Measurements from ENCODE around the gene CMIP. TPM values are rescaled to one million over a fixed set of nuclear protein-coding genes. Genes with fewer than 3 reads are reported as not detected.

The CMIP gene
- total RNA-seq, 2 donors from 2014 or later: 30.1 to 95.1 TPM

- peaks cover 2% of the 10 kb centered on the region for H3K4me1 ChIP-seq (replicated peaks)
- H3K27ac ChIP-seq: peak overlapping the region in 1 of 2 donors; percentile 85
- H3K27me3 ChIP-seq (replicated peaks; ENCODE audit: insufficient read depth): no peaks in the 10 kb centered on the region
- no peak overlapping the region for H3K4me3 ChIP-seq
- H3K36me3 ChIP-seq: no peaks in the 10 kb centered on the region
- no peak for DNase-seq (ENCODE audit: low spot score)
- no peaks in the 10 kb centered on the region for H3K9me3 ChIP-seq
- WGBS: 75% methylated on average over 8 of the region's 8 CpGs
- intact Hi-C loops (cut with DNase I): no loop called here
- TF ChIP-seq POLR2A (IDR thresholded peaks at IDR 0.05): no peak
Measured at GRCh38 chr16:81442916-81443687, 1.5 kb upstream of the CMIP start.

- peak overlapping the region; percentile 88 to 93 for H3K4me3 ChIP-seq
- peak; percentile 36 for TF ChIP-seq POLR2A (IDR thresholded peaks at IDR 0.05)
- no peak for TF ChIP-seq POLR2AphosphoS5 (IDR thresholded peaks at IDR 0.05)
- no peak for TF ChIP-seq CTCF (IDR thresholded peaks at IDR 0.05)
- no peak for DNase-seq (ENCODE audit: low spot score)
- WGBS: 18% methylated on average over 31 of the region's 36 CpGs
- no peaks in the 10 kb centered on the region for H3K27me3 ChIP-seq (replicated peaks; ENCODE audit: insufficient read depth)
- H3K4me1 ChIP-seq (replicated peaks): peaks cover 8% of the 10 kb centered on the region
- H3K36me3 ChIP-seq: no peaks in the 10 kb centered on the region
- peak overlapping the region; percentile 83 to 85 for H3K27ac ChIP-seq
- intact Hi-C loops (cut with DNase I): no loop called here
- no peaks in the 10 kb centered on the region for H3K9me3 ChIP-seq
Measured at GRCh38 chr16:81443688-81444447, 740 bp upstream of the CMIP start.

GRCh38 chr16:81445143-81445961 is 744 bp downstream of the CMIP start:
- TF ChIP-seq CTCF (IDR thresholded peaks at IDR 0.05) (peak in 2 of 4 experiments; percentile 10 to 12), POLR2AphosphoS5 (IDR thresholded peaks at IDR 0.05) (no peak), POLR2A (IDR thresholded peaks at IDR 0.05) (no peak)
- Histone ChIP-seq H3K9me3 (no peaks in the 10 kb centered on the region), H3K4me1 (replicated peaks) (peaks cover 8% of the 10 kb centered on the region), H3K4me3 (peak overlapping the region; percentile 88 to 93), H3K36me3 (no peaks in the 10 kb centered on the region), H3K27ac (peak overlapping the region; percentile 88), H3K27me3 (replicated peaks; ENCODE audit: insufficient read depth) (no peaks in the 10 kb centered on the region)
- intact Hi-C loops (cut with DNase I): no loop called here
- no peak for DNase-seq (ENCODE audit: low spot score)
- WGBS: 0% methylated on average over 34 of the region's 62 CpGs

GRCh38 chr16:81445966-81446906 is 1.6 kb downstream of the CMIP start:
- Histone ChIP-seq H3K27me3 (replicated peaks; ENCODE audit: insufficient read depth) (no peaks in the 10 kb centered on the region), H3K9me3 (no peaks in the 10 kb centered on the region), H3K36me3 (no peaks in the 10 kb centered on the region), H3K27ac (peak overlapping the region; percentile 88), H3K4me1 (replicated peaks) (peaks cover 8% of the 10 kb centered on the region), H3K4me3 (peak overlapping the region; percentile 88 to 93)
- intact Hi-C loops (cut with DNase I): no loop called here
- TF ChIP-seq POLR2AphosphoS5 (IDR thresholded peaks at IDR 0.05) (peak; percentile 65), CTCF (IDR thresholded peaks at IDR 0.05) (no peak), POLR2A (IDR thresholded peaks at IDR 0.05) (peak; percentile 71)
- 6% methylated on average over 23 of the region's 23 CpGs for WGBS
- DNase-seq (ENCODE audit: low spot score): peak; percentile 72

Measured in prostate gland (tissue), 2 donors.